Prostate gland (tissue), 2 donors: ENCODE results near the gene TTLL6. TPM values are rescaled to one million over a fixed set of nuclear protein-coding genes. Genes with fewer than 3 reads are reported as not detected.
A peak's percentile ranks its signal among the peaks of the same experiment; 100 is the strongest.
"Not testable (repeated sequence)": the region's sequence is repeated elsewhere in the genome, so short reads cannot be mapped to it uniquely, and the experiment has no call there.

ENCODE experiments used
- DNase-seq: peaks from one replicate; pipeline ENCODE4 v3.0.0-alpha.2; 2019; ENCODE audit warnings: low spot score
- H3K27ac ChIP-seq, 2 donors: fragments of 200-600 bp; sonication (generic); 2 replicates each; pipeline ENCODE4 v1.5.1; 2017 to 2019
- H3K27me3 ChIP-seq: fragments of 200-600 bp; sonication (generic); replicated peaks from 2 replicates; pipeline ENCODE4 v1.5.1; 2019; ENCODE audit not compliant: insufficient read depth
- H3K36me3 ChIP-seq, 2 donors: fragments of 200-600 bp; sonication (generic); 1 replicate in 1 of 2; 2 replicates in 1 of 2; pipeline versions ENCODE4 v1.5.1 to v1.8.1; 2017 to 2019
- H3K4me1 ChIP-seq: fragments of 200-600 bp; sonication (generic); replicated peaks from 2 replicates; pipeline ENCODE4 v1.5.1; 2019
- H3K4me3 ChIP-seq, 2 donors: fragments of 200-600 bp; sonication (generic); 2 replicates each; pipeline ENCODE4 v1.5.1; 2017 to 2019
- H3K9me3 ChIP-seq: fragments of 200-600 bp; sonication (generic); 2 replicates; pipeline ENCODE4 v1.5.1; 2017
- CTCF ChIP-seq, 4 experiments: fragments of 200-600 bp in 2 of 4; fragments of 450-650 bp in 2 of 4; sonication (generic) in 2 of 4; IDR thresholded peaks; 1 replicate in 3 of 4; 2 replicates in 1 of 4; pipeline ENCODE4 v1.5.1; 2016 to 2019; ENCODE audit warnings: antibody characterized with exemption in 4 of 4, mild to moderate bottlenecking in 2 of 4, moderate library complexity in 2 of 4
- POLR2A ChIP-seq: fragments of 450-650 bp; IDR thresholded peaks from one replicate; pipeline ENCODE4 v1.6.1; 2016; ENCODE audit warnings: antibody characterized with exemption, mild to moderate bottlenecking
- POLR2AphosphoS5 ChIP-seq: sonication (generic); formaldehyde crosslinking; IDR thresholded peaks from one replicate; pipeline ENCODE4 v1.6.1; 2017; ENCODE audit warnings: antibody characterized with exemption
- WGBS: methylation state at CpG from one replicate; pipeline ENCODE4 v1.1.5; 2018; 5-methylcytosine and 5-hydroxymethylcytosine counted together
- intact Hi-C: fragments of 100-400 bp; cut with DNase I; formaldehyde crosslinking; loops from one replicate; pipeline ENCODE4 v1.14.2; 2022
- total RNA-seq, 2 donors: library from RNA; depleted of rRNA; stranded (reverse); fragments of >200 nt; gene quantifications; one replicate each; pipeline ENCODE4 v1.1.0, GENCODE V29; 2016

The TTLL6 gene
- total RNA-seq, 2 donors from 2014 or later = 0.23 to 4.0 TPM

- H3K4me1 ChIP-seq = no peaks in the 10 kb centered on the region
- 3% methylated on average over 8 of the region's 8 CpGs for WGBS
- intact Hi-C loops = no loop called here
These were observed 14.5 kb upstream of the TTLL6 start for GRCh38 chr17:48831549-48831883.

GRCh38 chr17:48830840-48831548, 14.0 kb upstream of the TTLL6 start, which contains the start of gene CALCOCO2:
TSS of gene CALCOCO2 (plus strand) at chr17:48831035. CDS start at chr17:48841708, 10,673 bp downstream.
- peak; percentile 88 for TF ChIP-seq POLR2AphosphoS5
- peak; percentile 96 for TF ChIP-seq POLR2A
- TF ChIP-seq CTCF (IDR thresholded peaks at IDR 0.05) = peak in 1 of 4 experiments; percentile 36
- Histone ChIP-seq H3K4me3 (peak within 1 kb of the TSS; percentile 68 to 72), H3K9me3 (no peaks in the 10 kb centered on the region), H3K27me3 (no peaks in the 10 kb centered on the region), H3K27ac (peak within 1 kb of the TSS; percentile 91 to 95), H3K36me3 (no peaks in the 10 kb centered on the region), H3K4me1 (no peaks in the 10 kb centered on the region)
- intact Hi-C loops = no loop called here
- DNase-seq = peak; percentile 95
- WGBS = under 1% methylated on average over 48 of the region's 48 CpGs

More at GRCh38 chr17:48831549-48831883, 14.5 kb upstream of the TTLL6 start:
- TF ChIP-seq POLR2A (no peak), CTCF (IDR thresholded peaks at IDR 0.05) (no peak), POLR2AphosphoS5 (no peak)
- Histone ChIP-seq H3K4me3 (peak overlapping the region; percentile 68 to 72), H3K27ac (peak overlapping the region; percentile 91 to 95), H3K9me3 (no peaks in the 10 kb centered on the region), H3K36me3 (no peaks in the 10 kb centered on the region), H3K27me3 (no peaks in the 10 kb centered on the region)
- DNase-seq = no peak

- Histone ChIP-seq H3K4me3 (no peak overlapping the region), H3K27me3 (no peaks in the 10 kb centered on the region), H3K27ac (no peak overlapping the region), H3K36me3 (no peaks in the 10 kb centered on the region), H3K4me1 (no peaks in the 10 kb centered on the region), H3K9me3 (no peaks in the 10 kb centered on the region)
- TF ChIP-seq CTCF (IDR thresholded peaks at IDR 0.05) (no peak), POLR2AphosphoS5 (no peak), POLR2A (no peak)
- no peak for DNase-seq
- intact Hi-C loops = no loop called here
- 66% methylated on average over 11 of the region's 11 CpGs for WGBS
These were observed 8.7 kb upstream of the TTLL6 start for GRCh38 chr17:48825446-48826381.

GRCh38 chr17:48820936-48821335, 3.9 kb upstream of the TTLL6 start:
- intact Hi-C loops, H3K9me3 ChIP-seq, DNase-seq, H3K4me1 ChIP-seq, H3K36me3 ChIP-seq, H3K27ac ChIP-seq, H3K27me3 ChIP-seq, H3K4me3 ChIP-seq: not testable (repeated sequence)
- WGBS = 69% methylated on average over 6 of the region's 6 CpGs

- WGBS = 77% methylated on average over 11 of the region's 11 CpGs
- no peak for DNase-seq
- Histone ChIP-seq H3K4me3 (no peak overlapping the region), H3K27ac (peak overlapping the region in 1 of 2 donors; percentile 69), H3K9me3 (no peaks in the 10 kb centered on the region), H3K36me3 (no peaks in the 10 kb centered on the region), H3K4me1 (no peaks in the 10 kb centered on the region), H3K27me3 (no peaks in the 10 kb centered on the region)
- intact Hi-C loops = no loop called here
- no peak for TF ChIP-seq POLR2A
- no peak for TF ChIP-seq CTCF (IDR thresholded peaks at IDR 0.05)
- no peak for TF ChIP-seq POLR2AphosphoS5
These were observed 2.4 kb upstream of the TTLL6 start for GRCh38 chr17:48819466-48819865.
